Endodermal cell (in vitro differentiated cells): Measurements from ENCODE around the gene SLC26A8. TPM values are rescaled to one million over a fixed set of nuclear protein-coding genes. Genes with fewer than 3 reads are reported as not detected.
"Not testable (repeated sequence)": the region's sequence is repeated elsewhere in the genome, so short reads cannot be mapped to it uniquely, and the experiment has no call there.

ENCODE experiments used
- DNase-seq: peaks from one replicate; pipeline ENCODE4 v3.0.0-alpha.2; 2017
- H3K27ac ChIP-seq: 2 replicates; pipeline ENCODE4 v1.5.1; 2013; ENCODE audit warnings: mild to moderate bottlenecking, low read depth, low read length, moderate library complexity
- H3K27me3 ChIP-seq: 2 replicates; pipeline ENCODE4 v1.6.1; 2013; ENCODE audit warnings: mild to moderate bottlenecking, low read length, moderate library complexity; ENCODE audit not compliant: insufficient read depth, control insufficient read depth, poor library complexity, severe bottlenecking
- H3K36me3 ChIP-seq: 2 replicates; pipeline ENCODE4 v1.7.0; 2013; ENCODE audit warnings: mild to moderate bottlenecking, low read length, moderate library complexity; ENCODE audit not compliant: control insufficient read depth, insufficient read depth
- H3K4me1 ChIP-seq: one replicate; pipeline ENCODE4 v1.7.0; 2013; ENCODE audit warnings: low read length; ENCODE audit not compliant: control insufficient read depth, insufficient read depth
- H3K4me3 ChIP-seq: 2 replicates; pipeline ENCODE4 v1.5.1; 2013; ENCODE audit warnings: mild to moderate bottlenecking, low read length, moderate library complexity
- H3K9ac ChIP-seq: 2 replicates; pipeline ENCODE4 v1.6.1; 2013; ENCODE audit warnings: mild to moderate bottlenecking, low read length, moderate library complexity; ENCODE audit not compliant: poor library complexity, severe bottlenecking; ENCODE audit errors: extremely low read depth
- H3K9me3 ChIP-seq: 2 replicates; pipeline ENCODE4 v1.6.1; 2013; ENCODE audit warnings: mild to moderate bottlenecking, low read length, moderate library complexity; ENCODE audit not compliant: control insufficient read depth
- H3K27ac Mint-ChIP-seq: 2 replicates; pipeline ENCODE4 v1.8.0; 2020; ENCODE audit warnings: mixed read lengths
- H3K27me3 Mint-ChIP-seq: 2 replicates; pipeline ENCODE4 v1.8.0; 2021; ENCODE audit warnings: mild to moderate bottlenecking, mixed read lengths; ENCODE audit not compliant: insufficient read depth
- H3K36me3 Mint-ChIP-seq: 2 replicates; pipeline ENCODE4 v1.8.0; 2020; ENCODE audit warnings: low read depth, mixed read lengths
- H3K4me1 Mint-ChIP-seq: 2 replicates; pipeline ENCODE4 v1.8.0; 2020; ENCODE audit warnings: mixed read lengths
- H3K4me3 Mint-ChIP-seq: 2 replicates; pipeline ENCODE4 v1.8.0; 2020; ENCODE audit warnings: mild to moderate bottlenecking, moderate library complexity, mixed read lengths
- H3K9me3 Mint-ChIP-seq: 2 replicates; pipeline ENCODE4 v1.8.0; 2020; ENCODE audit warnings: mild to moderate bottlenecking, mixed read lengths
- CTCF ChIP-seq: fragments of 200-600 bp; sonication (generic); conservative IDR thresholded peaks from 2 replicates; pipeline ENCODE4 v1.5.0; 2021; ENCODE audit warnings: antibody characterized with exemption, mild to moderate bottlenecking
- WGBS, 2 experiments: methylation state at CpG; one replicate each; pipeline versions ENCODE4 v1.1.5 to v1.1.7; 2013; ENCODE audit warnings: missing lambda C conversion rate in 2 of 2, mixed read lengths in 1 of 2; ENCODE audit not compliant: insufficient coverage in 1 of 2, insufficient read length in 1 of 2; 5-methylcytosine and 5-hydroxymethylcytosine counted together
- total RNA-seq, 2 donors: library from RNA; stranded (reverse); fragmentation: NEBNext Ultra II Directional in 1 of 2; extraction: Animal tissue kit (Norgen Biotek cat#: 25700) in 1 of 2; gene quantifications; 2 replicates in 1 of 2; 3 replicates in 1 of 2; pipeline ENCODE4 v1.2.1, GENCODE V29; 2021

Gene SLC26A8
- total RNA-seq, 2 donors from 2014 or later: not detected

GRCh38 chr6:35980991-35981645 lies 43.3 kb downstream of the SLC26A8 start:
- peaks cover 3% of the 10 kb centered on the region for H3K4me1 ChIP-seq
- DNase-seq: no peak
- H3K9me3 ChIP-seq: no peaks in the 10 kb centered on the region
- 88 to 94% methylated on average over 5 of the region's 6 CpGs for WGBS, 2 experiments
- no peaks in the 10 kb centered on the region for H3K9me3 Mint-ChIP-seq
- no peaks in the 10 kb centered on the region for H3K36me3 ChIP-seq
- no peak for TF ChIP-seq CTCF
- H3K4me1 Mint-ChIP-seq: peaks cover 18% of the 10 kb centered on the region
- no peak overlapping the region for H3K27ac ChIP-seq
- H3K27me3 Mint-ChIP-seq: no peaks in the 10 kb centered on the region
- no peak overlapping the region for H3K4me3 ChIP-seq
- no peaks in the 10 kb centered on the region for H3K36me3 Mint-ChIP-seq
- H3K4me3 Mint-ChIP-seq: no peak overlapping the region
- H3K27ac Mint-ChIP-seq: no peak overlapping the region
- no peak overlapping the region for H3K9ac ChIP-seq
- H3K27me3 ChIP-seq: no peaks in the 10 kb centered on the region

- not testable (repeated sequence) for H3K27ac Mint-ChIP-seq, H3K27me3 ChIP-seq, H3K9me3 ChIP-seq, H3K4me3 ChIP-seq, H3K9me3 Mint-ChIP-seq, H3K36me3 ChIP-seq, H3K4me3 Mint-ChIP-seq, DNase-seq, H3K27ac ChIP-seq, H3K4me1 ChIP-seq, H3K27me3 Mint-ChIP-seq, H3K36me3 Mint-ChIP-seq, H3K9ac ChIP-seq
- 92% methylated on average over 1 of the region's 1 CpG; no CpG with 5 or more reads in 1 of the 2 experiments for WGBS, 2 experiments
- H3K4me1 Mint-ChIP-seq: peaks cover 18% of the 10 kb centered on the region
Observed at GRCh38 chr6:35980126-35980525, 44.3 kb downstream of the SLC26A8 start.

GRCh38 chr6:35977308-35977707 lies 47.1 kb downstream of the SLC26A8 start:
- no peaks in the 10 kb centered on the region for H3K36me3 Mint-ChIP-seq
- no peak overlapping the region for H3K4me3 Mint-ChIP-seq
- Histone ChIP-seq H3K4me1 (peaks cover 3% of the 10 kb centered on the region), H3K4me3 (no peak overlapping the region), H3K27ac (no peak overlapping the region), H3K9ac (no peak overlapping the region), H3K36me3 (no peaks in the 10 kb centered on the region), H3K27me3 (no peaks in the 10 kb centered on the region), H3K9me3 (no peaks in the 10 kb centered on the region)
- H3K4me1 Mint-ChIP-seq: peaks cover 6% of the 10 kb centered on the region
- no peaks in the 10 kb centered on the region for H3K27me3 Mint-ChIP-seq
- no peaks in the 10 kb centered on the region for H3K9me3 Mint-ChIP-seq
- TF ChIP-seq CTCF: no peak
- H3K27ac Mint-ChIP-seq: no peak overlapping the region
- 81 to 93% methylated on average over 2 to 4 of the region's 4 CpGs for WGBS, 2 experiments
- DNase-seq: no peak
